OCI-M2 (cell line): ENCODE measurements around the gene OPA3.

Source experiments
- DNase-seq: peaks from one replicate; lab custom pipeline; 2025; ENCODE audit not compliant: unreplicated experiment; lab: John Stamatoyannopoulos, UW

OPA3 gene

DNA sequence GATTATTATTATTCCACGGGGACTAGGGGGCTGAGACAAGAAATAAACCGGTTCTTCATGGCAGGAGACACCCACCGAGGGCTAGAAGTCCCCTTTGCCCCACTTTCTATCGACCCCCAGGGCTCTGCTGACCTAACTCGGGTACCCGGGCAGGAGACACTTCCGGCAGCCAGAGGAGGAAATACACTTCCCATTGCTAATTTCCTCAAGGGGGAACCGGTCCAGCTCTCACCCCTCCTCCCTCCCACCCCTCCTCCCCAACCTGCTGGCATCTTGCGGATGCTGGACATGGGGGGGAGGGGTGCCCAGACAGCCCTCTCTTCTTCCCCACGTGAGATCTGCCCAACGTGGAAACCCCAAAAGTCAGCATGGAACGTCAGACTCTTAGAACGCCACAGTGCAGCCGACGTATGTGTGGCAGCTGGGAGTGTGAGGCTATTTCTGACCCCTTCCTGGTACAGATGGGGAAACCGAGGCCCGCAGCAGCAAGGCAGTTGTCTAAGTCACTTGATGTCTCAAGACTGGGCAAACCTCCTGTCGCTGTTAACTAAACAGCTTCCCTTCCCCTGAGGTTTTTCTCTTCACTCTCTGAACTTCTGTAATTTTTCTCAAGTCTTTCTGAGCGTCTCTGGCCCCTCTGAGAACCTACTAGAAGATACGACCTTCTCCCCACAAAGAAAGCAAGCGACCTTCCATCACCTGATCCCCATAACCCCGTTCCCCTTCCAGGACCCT, 13.8 kb upstream of the OPA3 start:
- no peak for DNase-seq

DNA sequence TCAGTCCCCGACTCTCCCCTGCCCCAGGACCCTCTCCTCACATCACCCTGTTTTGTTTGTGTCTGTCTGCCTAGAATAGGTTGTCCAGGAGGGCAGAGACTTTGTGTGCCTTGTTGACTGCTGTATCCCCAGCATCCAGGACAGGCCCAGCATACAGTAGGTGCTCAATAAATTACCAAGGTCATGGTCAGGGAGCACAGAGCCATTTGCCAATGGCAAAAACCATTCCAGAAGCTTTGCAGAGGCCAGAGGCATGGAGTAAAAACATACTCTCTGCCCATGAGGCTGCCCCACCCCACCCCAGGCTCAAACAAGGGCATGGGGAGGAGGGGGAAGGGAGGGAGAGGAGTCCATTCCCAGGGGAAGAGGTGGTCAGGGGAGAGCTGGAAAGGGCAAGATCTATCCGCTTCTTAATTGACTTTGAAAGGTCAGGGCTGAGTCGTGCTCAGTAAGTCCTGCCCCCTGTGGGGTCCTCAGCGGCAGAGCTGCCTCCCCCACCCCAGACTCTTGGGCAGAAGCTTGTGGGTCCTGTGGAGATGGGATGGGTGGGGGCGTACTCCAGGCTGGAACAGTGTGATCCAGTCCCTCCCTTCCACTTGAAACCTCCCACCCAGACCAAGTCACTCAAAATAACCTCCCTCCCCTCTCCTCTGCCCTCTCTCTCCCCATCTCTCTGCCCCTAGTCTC, 13.0 kb upstream of the OPA3 start:
- no peak for DNase-seq

DNA sequence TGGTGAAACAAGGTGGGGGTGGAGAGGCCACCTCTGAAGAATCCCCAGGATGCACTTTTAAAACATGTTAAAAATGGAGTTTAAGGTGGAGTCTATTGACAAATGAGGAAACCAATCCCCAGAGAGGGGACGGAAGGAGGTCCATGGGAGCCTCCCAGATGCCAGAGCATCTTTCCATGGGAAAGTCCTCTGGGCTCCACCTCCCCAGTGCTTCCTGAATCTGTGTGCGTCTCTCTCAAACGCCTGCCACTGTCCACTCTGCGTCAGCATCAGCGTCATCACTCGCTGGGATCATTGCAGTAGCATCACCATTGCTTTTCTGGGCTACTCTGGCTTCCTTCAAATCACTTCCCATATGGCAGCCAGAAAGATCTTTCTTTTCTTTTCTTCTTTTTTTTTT, 11.2 kb upstream of the OPA3 start:
- no peak for DNase-seq

DNA sequence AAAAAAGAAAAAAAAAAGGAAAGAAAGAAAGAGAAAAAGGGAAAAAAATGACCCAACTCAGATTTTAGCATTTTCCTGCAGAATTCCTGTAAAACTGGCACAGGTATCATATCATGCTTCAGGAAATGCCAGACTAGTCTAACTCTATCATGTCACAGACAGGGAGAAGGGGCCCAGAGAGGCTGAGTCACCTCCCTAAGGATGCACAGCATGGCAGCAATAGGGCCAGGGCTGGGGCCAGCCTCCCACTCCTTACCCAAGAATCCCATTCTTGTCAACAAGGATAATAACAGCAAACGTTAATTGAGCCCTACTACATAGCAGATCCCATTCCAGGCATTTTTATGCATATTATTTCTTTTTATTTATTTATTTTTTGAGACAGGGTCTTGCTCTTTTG, 8.9 kb upstream of the OPA3 start:
- DNase-seq = no peak

DNA sequence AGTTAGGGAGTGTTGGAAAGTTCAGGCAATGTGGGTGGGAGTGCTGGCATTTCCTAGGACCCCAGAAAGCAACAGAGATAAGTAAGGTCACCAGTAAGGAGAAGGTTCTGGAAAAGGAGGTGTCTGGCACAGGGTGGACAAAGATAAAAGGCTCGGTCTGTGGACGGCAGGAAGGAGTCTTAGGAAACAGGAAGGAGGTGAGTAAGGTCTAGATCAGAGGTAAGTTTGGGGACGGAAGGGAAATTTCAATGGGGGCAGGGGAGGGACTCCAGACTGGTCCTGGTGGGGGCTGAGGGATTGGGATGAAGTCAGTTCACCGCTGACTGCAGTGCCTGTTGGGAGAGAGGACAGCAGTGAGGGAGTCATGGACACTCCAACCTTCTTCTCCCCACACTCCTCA, 7.8 kb upstream of the OPA3 start:
- no peak for DNase-seq

DNA sequence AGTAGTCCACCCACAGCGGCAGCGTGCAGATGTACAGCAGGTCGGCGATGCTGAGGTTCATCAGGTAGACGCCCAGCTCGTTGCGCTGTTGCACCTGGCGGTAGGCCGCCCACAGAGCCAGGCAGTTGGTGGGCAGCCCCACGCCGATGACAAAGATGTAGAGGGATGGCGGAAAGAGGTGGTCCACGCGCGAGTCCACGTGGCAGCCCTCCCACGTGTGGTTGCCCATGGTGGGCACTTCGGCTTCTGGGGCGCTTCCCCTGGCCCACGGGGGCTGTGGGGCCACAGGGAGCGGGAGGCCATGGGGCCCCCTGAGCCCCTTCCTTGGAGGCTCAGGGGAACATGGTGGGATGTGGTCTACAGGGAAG, 7.0 kb upstream of the OPA3 start:
- no peak for DNase-seq

DNA sequence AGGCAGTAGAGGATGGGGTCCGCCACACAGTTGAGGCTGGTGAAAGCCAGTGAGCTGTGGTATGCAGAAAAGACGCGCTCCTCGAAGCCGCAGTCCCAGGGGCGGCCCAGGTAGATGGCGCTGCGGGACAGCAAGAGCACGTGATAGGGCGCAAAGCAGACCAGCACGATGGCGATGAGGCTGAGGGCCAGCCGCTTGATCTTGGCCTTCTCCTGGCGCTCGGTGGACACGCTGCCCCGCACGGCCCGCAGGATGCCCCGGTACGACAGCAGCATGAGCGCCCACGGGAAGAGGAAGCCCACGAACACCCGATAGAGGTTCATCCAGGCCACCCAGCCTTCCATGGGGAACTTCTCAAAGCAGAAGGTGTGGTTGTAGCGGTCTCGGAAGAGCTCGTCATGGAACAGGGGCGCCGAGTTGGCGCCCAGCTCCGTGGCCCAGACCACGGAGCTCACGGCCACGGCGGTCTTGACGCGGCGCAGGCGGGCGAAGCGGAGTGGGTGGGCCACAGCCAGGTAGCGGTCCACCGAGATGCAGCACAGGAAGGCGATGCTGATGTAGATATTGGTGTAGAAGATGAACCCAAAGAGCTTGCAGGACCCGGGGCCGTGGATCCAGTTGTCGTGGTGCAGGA, 6.5 kb upstream of the OPA3 start:
- DNase-seq = no peak

DNA sequence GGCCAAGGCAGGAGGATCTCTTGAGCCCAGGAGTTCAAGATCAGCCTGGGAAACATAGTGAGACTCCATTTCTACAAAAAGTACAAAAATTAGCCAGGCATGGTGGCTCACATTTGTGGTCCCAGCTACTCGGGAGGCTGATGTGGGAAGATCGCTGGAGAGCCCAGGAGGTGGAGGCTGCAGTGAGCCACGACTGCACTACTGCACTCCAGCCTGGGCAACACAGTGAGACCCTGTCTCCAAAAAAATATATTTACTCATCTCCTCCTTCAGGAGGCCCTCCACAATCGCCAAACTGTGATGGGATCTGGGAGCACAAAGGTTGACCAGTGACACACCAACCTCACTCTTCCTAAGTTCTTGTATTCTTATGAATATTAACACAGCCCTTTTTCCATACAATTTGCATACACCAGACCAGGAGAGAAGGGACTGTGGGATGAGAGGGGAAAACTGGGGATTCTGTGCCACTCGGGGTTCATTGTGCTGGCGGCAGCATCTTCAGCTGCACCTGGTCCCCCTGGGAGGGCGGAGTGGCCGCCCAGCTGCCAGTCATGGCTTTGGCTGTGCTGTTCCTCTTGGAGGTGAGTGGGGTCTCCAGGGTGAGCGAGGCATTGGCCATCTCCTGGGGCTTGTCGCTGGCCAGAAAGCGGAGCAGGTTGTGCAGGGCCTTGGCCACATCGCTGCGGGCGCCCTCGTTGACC, 5.8 kb upstream of the OPA3 start:
- DNase-seq = no peak

DNA sequence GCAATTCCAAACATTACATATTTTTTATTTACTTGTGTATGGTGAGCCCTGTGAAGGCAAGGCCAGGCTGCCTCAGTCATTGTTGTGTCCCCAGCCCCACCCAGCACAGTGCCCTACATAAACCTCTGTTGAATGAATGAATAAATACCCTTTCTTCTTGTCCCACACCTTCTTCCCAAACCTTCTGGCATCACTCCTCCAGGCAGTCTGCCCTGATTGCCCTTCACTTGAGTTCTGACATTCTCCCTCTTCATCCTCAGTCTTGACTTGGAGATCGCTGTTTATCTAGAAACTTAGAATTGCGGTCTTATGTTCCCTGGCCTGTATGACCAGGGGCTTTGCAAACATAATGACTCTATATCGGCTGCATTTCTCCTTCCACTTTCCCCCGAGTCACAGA, 5.2 kb upstream of the OPA3 start:
- no peak for DNase-seq

DNA sequence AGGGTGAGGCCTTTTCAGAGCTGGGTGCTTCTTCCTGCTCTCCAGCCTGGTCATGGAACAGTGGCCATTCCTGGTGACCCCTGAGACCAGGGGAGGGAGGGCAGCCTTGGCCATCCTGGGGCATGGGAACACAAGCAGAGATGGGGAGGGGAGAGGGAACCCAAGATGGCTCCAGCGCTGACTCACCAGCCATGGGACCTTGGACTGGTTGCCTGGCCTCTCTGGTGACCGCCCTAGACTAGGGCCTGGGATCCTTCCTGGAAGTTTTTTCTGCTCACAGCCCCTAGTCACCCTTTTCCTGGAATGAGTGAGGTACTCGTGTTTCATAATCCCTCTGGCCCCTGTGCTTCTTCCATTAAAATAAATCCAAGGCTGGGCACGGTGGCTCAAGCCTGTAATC, 3.3 kb upstream of the OPA3 start:
- DNase-seq = no peak

DNA sequence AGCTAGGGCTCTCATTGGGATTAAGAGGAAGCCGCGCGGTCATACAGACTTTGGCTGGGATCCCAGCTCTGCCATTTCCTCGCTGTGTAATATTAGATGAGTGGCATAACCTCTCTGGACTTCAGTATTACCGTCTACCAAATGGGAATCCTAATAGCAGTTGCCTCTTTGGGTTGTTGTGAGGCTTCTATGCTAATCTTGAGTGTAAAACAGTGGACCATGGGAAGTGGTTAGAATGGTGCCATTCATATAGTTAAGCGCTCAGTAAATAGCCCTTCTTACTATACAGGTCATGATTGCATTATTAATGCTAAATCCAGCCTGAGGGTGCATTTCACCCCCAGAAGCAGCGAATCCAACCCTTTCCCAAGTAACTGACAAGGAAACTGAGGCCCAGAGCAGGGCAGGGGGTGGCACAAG, 566 bp upstream of the OPA3 start:
- no peak for DNase-seq

DNA sequence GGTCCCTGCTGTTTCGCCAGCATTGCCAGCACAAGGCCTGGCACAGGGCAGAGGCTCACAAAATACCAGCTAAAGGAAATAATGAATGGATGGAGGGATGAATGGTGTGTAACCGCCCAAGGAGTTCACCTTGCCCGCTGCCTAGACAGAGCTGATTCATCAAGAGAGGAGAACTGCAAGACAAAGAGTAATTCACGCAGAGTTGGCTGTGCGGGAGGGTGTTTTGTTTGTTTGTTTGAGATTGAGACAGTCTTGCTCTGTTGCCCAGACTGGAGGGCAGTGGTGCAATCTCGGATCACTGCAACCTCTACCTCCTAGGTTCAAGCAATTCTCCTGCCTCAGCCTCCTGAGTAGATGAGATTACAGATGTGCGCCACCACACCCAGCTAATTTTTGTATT, 3.0 kb downstream of the OPA3 start:
- DNase-seq = no peak

DNA sequence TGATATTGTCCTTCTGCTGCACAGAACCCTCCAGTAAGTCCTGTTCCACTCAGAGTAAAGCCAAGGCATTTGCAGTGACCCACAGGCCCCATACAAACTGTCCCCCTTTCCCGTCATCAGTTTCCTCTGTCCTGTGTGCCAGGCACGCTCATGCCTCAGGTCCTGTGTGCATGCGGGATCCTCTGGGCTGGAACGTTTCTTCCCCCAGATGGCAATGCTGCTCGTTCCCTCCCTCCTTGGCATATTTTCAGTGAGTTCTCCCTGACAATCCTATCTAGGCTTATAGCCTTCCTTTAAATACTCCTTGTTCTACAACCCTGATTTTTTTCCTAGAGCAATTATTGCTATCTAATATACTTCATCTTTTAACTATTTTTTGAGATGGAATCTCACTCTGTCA, 5.7 kb downstream of the OPA3 start:
- no peak for DNase-seq

DNA sequence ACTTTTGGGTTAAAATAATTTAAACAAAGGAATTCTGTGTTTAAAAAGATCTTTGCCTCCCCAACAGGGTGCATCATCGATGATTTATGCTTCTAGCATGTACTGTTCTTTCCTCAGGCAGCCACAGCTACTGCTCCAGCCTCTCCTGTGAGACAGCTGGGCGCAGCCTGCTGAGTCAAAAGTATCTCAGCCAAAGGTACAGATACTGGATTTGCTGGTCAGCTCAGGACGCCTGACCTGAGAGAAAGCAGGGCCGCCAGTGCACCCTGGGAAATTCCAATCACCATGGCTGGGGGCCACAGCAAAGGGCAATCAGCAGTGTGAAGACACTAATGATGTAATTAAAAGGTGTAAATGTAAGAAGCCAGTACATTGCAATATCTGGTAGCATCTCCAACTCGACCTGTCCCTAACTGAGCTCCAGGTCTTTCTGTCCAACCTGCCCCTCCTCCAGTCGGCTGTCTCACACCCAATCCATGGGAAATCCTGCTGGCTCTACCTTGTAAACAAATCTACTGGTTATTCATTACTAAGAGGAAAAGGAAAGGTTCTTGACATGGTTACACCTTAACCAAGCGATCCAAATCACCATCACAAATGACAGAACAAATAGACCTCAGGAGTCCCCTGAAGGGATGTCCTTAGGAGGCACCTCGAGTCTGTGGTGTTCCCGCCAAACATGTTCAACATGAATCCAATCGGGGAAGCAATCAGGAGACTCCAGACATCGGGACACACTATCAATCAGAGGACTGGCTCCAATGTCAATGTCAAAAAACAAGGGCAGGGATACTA, 7.3 kb downstream of the OPA3 start:
- no peak for DNase-seq

DNA sequence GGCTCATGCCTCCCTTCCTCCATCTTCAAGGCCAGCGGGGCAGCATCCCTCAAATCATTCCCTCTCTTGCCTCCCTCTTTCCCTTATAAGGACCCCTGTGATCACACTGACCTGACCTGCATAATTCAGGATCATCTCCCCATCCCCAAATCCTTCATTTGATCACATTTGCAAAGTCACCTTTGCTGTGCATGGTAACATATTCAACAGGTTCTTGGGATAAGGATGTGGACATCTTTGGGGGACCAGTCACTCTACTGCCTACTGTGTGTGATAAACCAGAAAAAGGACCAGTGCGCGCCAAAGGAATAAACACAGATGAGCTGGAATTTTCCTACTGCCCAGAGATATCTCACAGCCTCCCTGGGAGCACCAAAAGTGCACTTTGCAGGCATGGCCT, 7.9 kb downstream of the OPA3 start:
- DNase-seq = no peak

DNA sequence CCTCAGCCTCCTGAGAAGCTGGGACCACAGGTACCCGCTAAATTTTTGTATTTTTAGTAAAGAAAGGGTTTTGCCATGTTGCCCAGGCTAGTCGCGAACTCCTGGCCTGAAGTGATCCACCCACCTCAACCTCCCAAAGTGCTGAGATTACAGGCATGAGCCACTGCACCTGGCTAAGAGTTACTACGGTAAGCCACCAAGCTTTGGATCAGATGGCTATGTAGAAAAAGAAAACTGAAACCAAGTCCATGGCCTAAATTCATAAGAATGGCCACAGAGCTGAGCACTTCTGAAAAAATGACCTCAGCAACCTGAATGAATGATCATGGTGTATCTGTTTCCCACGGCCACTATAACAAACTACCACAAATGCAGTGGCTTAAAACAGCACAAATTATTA, 9.4 kb downstream of the OPA3 start:
- no peak for DNase-seq

DNA sequence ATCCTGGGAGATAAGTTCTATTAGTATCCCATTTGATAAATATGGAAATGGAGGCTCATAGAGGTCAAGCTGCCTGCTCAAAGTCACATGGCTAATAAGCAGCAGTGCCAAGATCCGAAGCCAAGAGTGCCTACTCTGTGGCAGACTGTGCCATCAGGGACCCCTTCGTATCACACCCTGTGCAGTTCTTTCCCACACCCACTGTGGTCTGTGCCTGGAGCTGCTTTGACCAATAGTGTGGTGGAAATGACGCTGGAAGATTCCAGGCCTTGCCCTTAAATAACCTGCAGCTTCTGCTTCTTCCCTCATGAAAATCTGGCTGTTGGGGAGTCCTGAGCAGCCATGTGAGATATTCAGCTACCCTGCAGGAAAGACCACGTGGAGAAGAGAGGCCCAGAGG, 10.1 kb downstream of the OPA3 start:
- no peak for DNase-seq

DNA sequence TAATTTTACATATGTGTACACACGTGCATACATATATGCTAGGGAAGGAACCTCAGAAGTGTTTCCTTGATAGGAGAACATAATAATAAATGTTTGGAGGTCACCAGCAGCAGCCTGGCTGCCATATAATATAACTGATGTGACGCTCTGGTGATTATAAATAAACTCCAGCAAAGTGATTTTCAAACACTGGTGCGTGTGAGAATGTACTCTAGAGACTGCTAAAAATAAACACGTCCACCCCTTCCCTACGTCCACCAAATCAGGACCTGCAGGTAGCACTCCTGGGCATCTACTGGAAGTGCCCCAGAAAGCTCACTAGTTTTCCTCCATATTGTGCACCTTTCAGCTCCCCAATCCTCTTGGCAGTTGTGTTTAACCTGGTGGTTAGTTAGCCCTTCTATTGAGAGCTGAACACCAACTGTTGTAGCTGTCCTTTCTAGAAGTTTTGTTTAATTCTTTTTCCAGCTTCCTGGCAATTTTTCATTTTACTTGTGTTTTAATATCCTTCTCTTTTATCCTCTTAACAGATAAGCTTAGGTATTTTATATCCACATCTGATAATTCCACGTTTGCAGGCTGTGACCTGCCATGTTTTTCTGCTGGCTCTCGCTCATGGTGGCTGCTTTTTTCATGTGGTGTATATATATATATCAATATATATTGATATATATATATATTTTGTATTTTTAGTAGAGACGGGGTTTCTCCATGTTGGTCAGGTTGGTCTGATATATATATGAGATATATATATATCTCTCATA, 13.0 kb downstream of the OPA3 start:
- DNase-seq = no peak

DNA sequence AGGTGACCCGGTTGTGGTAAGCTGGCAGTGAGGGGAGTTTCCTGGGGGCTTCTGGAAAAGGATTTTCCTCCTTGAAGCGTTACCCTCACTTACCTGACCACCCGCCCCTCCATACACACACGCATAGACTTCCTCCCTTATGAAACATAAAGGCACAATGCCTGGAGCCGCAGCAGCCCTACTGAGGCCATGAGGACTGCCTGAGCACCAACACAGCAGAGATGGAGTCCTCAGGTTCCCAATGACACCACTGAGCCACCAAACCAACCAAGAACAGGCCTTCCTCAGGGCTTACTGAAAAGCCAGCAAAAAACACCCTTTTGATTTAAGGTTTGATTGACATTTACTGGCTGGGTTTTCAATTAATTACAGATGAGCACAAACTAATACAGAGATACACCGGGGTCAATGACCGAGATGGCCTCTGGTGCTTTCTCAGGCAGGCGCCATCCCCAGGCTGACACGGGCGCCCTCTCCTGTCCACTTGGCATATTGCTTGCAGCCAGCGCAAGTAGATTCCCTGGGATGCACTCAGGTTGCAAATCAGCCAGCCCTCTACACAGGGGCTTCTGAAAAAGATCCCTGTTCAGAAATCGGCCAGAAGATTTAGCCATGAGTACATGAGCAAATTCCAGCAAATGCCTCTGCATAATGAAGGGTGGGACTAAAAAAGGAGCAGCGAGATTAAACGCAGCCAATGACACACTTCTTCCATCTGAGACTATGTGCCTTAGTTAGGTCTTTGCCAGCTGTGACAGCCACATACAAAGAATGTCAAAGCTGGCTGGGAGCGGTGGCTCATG, 14.8 kb downstream of the OPA3 start:
- DNase-seq = no peak

DNA sequence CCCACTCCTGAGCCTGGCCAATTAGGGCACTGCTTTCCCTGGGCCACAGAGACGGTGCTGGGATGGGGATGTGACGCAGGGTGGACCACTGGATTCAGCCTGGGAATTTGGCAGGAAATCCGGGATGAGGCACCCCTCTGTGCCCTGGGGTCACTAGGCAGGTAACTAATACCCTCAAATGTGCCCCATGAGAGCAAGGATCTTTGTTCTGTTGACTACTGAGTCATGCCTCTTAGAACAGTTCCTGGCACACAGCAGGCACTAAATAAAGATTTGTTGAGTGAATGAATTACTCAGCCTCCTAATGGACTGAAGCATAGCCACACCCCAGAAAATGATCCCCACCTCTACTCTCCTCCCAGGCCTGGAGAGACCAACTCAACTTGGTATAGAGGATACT, 15.9 kb downstream of the OPA3 start:
- no peak for DNase-seq
